Mesenteric fat pad (tissue), 1 donor: Measurements from ENCODE around the gene CYB5A. TPM values are rescaled to one million over a fixed set of nuclear protein-coding genes. Genes with fewer than 3 reads are reported as not detected.
"Not testable (repeated sequence)": the region's sequence is repeated elsewhere in the genome, so short reads cannot be mapped to it uniquely, and the experiment has no call there.

Source experiments
- DNase-seq: peaks from one replicate; pipeline ENCODE4 v3.0.0-alpha.2; 2020; ENCODE audit warnings: low spot score
- total RNA-seq: library from RNA; stranded (reverse); fragmentation: NEBNext Ultra II Directional; extraction: Animal tissue kit (Norgen Biotek cat#: 25700); gene quantifications from one replicate; pipeline ENCODE4 v1.2.1, GENCODE V29; 2021
- donor health status: DM: yes; HTN: yes; CAD: no.

The CYB5A gene
- total RNA-seq, 1 donor from 2014 or later: 353 TPM

GRCh38 chr18:74299162-74299561 lies 7.4 kb upstream of the CYB5A start:
- no peak for DNase-seq

DNA sequence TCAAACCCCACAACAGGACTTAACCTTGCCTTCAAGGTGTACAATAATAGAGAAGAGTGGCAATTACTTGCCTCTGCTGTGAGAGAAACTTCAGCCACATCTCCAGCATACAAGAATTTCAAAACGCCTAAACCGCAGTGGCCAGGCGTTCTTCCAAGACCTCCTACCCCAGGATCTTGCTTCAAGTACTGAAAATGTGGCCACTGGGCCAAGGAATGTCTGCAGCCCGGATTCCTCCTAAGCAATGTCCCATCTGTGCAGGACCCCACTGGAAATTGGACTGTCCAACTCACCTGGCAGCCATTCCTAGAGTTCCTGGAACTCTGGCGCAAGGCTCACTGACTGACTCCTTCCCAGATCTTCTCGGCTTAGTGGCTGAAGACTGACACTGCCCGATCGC lies 2.8 kb upstream of the CYB5A start:
- no peak for DNase-seq

GRCh38 chr18:74292982-74293381 lies 1.2 kb upstream of the CYB5A start:
- not testable (repeated sequence) for DNase-seq

DNA sequence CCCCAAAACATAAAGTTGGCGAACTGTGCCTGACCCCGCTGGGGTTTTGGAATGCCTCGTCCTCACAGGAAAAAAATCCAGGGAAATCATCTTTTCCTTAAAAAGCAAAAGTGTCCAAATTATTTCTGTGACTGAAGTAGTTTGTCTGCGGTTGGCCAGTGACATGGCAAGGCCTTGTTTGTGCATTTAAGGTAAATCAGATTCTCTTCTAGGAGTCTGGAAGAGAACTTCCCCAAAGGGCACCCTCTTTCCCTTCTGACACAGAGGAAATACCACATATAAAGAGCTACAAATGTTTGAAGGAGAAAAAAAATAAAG lies 737 bp upstream of the CYB5A start:
- no peak for DNase-seq

- no peak for DNase-seq
Measured at GRCh38 chr18:74291472-74291770, 342 bp downstream of the CYB5A start.

DNA sequence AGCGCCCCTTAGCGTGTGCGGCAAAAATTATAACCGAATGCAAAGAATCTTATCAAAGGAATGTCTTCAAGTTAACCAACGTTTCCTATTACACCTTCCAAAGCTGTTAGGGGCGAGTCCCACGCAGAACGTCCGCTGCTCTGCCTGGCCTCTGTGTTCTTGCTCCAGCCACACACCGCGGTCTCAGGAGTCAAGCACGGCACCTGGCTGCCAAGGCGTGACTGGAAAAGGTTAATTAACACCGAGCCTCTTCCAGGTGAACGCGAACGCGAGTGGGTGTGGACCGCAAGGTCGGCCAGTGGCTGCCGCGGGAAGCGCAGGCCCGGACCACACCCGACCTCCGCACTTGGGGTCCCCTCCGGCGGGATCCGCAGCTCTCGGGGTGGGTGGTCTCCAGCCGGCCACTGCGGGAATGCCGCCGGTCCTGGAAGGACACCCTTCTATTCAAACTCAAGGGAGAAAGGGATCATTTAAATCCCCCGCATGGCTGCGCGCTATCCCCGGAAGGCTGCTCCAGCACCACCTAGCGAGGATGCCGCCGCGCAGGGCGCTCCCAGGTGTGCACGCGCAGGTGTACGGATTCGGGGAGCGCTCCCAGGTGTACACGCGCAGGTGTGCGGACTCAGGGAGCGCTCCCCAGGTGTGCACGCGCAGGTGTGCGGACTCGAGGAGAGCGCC lies 830 bp downstream of the CYB5A start:
- DNase-seq: no peak

- no peak for DNase-seq
Measured at GRCh38 chr18:74290021-74290420, 1.7 kb downstream of the CYB5A start.

DNA sequence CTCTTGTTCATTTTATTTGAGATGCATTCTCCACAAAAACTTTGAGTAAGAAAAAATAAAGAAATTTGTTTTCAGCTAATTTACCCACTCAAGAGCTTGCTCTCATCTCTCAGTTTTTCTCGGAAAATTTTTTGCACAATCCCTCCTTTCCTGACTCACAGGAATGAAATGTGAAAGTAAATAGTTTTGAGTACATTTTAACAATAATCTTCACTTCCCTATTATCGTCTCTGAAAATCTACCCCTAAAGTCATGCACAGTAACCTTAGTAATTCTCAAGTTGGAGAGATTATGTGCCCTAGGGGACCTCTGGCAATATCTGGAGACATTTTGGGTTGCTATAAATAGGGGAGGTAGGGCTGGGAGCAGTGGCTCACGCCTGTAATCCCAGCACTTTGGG lies 2.6 kb downstream of the CYB5A start:
- DNase-seq: no peak

DNA sequence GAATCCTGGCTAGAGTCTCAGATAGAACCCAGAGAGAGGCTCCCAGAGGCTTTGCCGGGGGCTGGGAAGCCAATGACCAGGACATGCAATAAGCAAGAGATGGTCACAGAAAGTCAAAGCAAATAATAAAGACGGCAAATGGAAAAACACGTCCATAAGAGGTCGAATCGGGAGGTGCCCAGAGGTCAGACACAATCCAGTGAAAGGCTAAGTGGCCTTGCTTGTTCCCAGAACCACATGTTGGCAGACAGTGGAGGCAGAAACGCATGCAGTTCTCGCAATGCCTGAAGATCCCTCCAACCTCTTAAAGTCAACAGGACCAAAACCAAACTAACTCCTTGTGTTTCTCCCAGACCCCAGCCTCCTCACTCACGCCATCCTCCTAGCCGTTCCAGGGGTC lies 3.0 kb downstream of the CYB5A start:
- no peak for DNase-seq

- DNase-seq: no peak
Measured at GRCh38 chr18:74288041-74288440, 3.7 kb downstream of the CYB5A start.

GRCh38 chr18:74286856-74287255 lies 4.9 kb downstream of the CYB5A start:
- no peak for DNase-seq

DNA sequence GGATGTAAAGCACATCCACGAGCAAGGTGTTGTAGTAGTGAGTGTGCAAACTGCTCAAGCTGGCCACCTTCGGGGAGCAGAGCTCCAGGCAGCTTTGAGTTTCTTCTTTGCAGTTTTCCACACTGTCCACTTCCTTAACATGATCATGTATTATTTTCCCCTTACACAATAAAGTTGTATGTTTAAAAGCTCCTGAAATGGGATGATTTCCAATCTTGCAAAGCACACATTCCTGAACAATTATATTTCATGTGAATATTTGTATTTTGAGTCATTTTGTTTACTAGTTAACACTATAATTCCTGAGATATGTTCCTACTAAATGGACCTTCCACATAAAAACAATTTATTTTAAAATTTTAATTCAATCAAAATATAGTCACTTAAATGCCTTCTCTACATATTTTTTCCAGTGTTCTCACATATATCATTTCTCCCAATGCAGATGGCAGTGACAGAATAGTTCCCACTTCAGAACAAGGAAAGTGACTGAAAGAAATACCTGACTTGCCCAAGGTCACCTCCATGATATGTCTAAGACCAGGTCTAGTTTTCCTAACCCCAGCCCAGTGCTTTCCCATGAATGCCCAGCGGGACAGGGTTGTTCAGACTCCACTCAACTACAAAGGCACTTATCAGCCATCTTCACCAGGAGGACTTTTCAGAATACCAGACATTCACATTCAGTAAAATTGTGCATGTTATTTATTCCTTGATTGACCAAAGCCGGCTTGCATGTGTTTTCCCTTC lies 5.5 kb downstream of the CYB5A start:
- no peak for DNase-seq

DNA sequence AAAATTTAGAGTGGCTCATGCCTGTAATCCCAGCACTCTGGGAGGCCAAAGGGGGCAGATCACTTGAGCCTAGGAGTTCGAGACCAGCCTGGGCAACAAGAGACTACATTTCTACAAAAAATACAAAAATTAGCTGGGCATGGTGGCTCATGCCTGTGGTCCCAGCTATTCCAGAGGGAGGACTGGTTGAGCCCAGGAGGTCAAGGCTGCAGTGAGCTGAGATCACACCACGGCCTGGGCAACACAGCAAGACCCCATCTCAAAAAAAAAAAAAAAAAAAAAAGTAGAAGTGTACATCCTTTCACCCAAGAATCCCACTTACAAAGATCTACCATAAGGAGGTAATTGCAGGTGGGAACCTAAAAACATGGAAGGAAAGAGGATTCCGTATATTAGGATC lies 6.2 kb downstream of the CYB5A start:
- DNase-seq: not testable (repeated sequence)

DNA sequence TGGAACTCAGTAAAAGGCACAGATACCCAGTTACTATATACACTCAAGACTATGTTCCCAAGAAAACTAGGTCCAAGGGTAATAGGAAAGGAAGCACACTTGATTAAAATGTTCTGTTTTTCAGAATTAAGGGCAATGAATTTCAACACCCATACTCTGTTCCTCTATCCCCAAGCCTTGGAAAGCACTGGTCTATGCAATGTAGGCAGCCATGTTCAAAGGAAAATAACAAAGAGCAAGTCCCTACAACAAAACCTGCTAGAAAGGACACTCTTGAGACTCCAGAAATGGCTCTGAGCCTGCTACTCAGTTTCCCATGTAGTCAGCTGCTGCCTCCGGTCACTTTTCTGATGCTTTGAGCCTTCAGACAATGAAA lies 6.8 kb downstream of the CYB5A start:
- no peak for DNase-seq

GRCh38 chr18:74284191-74284979 lies 7.4 kb downstream of the CYB5A start:
- no peak for DNase-seq

- DNase-seq: no peak
Measured at GRCh38 chr18:74283646-74284045, 8.1 kb downstream of the CYB5A start.

DNA sequence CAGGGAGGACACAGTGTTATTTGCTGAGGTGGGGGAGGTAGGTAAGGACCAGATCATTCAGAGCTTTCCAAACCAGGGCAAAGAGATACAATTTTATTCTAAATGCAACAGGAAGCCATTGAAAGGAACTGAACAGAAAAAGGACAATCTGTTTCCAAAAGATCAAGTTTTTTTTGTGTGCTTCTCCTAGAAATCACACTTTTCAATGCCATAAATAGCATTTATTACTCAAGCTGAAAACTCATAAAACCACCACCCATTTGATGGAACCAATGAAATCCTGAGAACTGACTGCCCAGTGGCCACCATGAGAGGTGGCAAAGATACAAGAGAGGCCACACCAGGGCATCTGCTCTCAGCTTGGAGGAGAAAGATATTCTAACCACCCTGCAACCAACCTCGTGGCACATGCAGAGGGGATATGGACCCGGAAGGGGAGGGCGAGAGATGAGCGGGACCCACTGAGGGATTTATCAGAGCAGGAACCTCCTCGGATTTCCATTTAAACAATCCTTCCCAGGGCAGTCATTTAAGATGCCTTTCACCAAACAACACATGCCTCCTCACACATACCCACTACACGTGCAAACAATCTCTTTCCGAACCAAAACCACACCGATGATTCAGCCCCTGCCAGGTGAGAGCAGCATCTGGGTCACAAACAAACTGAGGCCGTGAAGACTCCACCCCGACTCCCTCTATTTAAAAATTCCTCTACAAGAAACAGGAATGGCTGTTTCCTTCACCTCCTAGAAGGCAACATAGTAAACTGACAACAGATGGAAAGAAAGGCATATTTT lies 8.8 kb downstream of the CYB5A start:
- no peak for DNase-seq

DNA sequence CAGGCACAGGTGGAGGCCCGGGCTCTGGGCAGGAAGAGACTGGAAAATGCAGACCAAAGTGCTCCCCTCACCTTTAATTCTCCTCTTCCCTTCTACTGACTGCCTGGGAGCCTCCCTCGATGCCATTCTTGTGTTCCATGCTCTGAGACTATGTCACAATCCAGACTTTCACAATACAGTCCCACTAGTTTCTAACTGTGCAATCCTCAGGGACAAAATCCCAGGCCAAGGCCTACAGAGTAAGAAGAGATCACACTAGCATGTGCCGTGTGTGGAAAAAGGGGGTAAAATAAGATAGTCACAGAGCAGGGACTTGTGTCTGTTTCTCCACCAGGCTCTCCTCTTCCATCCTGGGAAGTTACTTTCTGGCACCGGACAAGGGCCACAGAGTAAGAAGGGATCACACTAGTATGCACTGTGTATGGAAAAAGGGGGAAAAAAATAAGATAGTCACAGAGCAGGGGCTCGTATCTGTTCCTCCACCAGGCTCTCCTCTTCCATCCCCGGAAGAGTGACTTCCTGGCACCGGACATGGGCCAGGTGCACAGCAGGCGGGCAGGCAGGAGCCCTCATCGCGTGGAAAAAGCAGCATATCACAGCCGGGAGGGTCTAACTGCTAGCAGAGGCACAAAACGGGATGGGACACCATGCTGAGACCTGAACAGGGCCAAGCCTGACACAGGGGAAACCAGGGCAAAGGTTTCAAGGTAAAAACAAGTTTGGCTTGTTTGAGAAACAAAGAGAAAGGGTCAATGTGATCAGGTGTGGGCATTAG lies 9.6 kb downstream of the CYB5A start:
- DNase-seq: no peak

DNA sequence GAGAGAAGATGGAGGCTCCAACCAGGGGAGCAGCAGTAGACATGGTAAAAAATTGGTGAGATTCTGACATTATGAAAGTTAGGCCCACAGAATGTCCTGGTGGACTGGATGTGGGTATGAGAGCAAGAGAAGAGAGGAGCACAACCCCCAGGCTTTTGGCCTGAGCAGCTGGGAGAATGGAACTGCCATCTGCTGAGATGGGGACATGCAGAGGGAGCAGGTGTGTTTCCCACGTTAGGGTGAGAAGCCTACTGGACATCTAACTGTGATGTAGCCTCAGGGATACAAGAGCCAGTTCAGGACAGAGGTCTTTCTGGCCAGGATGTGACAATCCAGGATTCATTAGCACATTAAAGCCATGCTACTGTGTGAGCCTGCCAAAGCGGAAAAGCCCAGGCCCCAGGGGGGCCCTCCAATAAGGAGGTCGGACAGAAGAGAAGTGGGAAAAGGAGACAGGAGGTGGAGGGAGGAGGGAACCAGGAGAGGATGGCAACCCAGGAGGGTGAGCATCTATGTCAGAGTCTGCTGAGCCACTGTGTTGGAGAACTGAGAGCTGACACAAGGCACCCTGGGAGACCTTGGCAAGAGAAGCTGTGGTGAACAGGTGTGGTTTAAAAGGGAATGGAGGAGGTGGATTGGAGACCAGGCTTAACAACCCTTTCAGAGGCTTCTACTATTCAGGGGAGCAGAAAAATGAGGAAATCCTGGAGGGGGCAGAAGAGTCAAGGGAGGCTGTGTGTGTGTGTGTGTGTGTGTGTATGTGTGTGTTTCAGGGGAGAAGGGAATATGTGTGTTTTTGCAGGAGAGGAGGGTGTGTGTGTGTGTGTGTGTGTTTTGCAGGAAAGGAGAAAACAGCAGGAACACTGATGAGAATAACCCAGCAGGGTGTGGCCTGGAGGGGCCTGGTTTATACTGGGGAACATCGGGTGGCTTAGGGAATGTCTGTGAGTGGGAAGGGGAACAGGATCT lies 10.5 kb downstream of the CYB5A start:
- DNase-seq: no peak

- DNase-seq: no peak
Measured at GRCh38 chr18:74278983-74279382, 12.8 kb downstream of the CYB5A start.
